GM12865 (cell line): ENCODE results near the gene AFDN.

Experiments
- DNase-seq: peaks from one replicate; pipeline ENCODE4 v3.0.0; 2010; ENCODE audit warnings: low read depth
- H3K4me3 ChIP-seq: 2 replicates; pipeline ENCODE4 v1.5.1; 2011; ENCODE audit warnings: mild to moderate bottlenecking, low read depth, low read length, control low read depth
- TF ChIP-seq, protein P1 (sequence below): IDR thresholded peaks from 2 replicates; pipeline ENCODE4 v1.5.1; 2011; ENCODE audit warnings: low read length, control low read depth, low read depth, inconsistent platforms; ENCODE audit not compliant: insufficient read depth; ENCODE audit errors: missing control alignments

The AFDN gene

DNA sequence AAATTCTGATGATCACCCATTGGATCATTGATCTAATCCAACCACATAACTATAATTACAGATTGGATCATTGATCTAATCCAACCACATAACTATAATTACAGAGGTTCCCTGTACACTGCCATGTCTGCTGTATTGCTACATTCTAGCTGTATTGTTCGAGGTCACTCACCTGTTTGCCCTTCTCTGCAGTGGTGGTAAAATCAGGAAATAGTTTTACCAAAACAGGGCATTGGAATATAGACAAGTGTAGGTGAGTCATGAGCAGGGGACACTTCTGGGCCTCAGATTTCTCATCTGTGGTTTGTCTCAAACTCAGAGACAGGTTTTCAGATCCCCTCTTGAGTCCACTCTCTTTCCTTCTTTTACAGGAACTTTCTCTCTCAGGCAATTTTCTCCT lies 9.0 kb upstream of the AFDN start:
- H3K4me3 ChIP-seq, result no peak overlapping the region
- TF ChIP-seq, protein P1, sequence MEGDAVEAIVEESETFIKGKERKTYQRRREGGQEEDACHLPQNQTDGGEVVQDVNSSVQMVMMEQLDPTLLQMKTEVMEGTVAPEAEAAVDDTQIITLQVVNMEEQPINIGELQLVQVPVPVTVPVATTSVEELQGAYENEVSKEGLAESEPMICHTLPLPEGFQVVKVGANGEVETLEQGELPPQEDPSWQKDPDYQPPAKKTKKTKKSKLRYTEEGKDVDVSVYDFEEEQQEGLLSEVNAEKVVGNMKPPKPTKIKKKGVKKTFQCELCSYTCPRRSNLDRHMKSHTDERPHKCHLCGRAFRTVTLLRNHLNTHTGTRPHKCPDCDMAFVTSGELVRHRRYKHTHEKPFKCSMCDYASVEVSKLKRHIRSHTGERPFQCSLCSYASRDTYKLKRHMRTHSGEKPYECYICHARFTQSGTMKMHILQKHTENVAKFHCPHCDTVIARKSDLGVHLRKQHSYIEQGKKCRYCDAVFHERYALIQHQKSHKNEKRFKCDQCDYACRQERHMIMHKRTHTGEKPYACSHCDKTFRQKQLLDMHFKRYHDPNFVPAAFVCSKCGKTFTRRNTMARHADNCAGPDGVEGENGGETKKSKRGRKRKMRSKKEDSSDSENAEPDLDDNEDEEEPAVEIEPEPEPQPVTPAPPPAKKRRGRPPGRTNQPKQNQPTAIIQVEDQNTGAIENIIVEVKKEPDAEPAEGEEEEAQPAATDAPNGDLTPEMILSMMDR, result no peak
- no peak for DNase-seq

DNA sequence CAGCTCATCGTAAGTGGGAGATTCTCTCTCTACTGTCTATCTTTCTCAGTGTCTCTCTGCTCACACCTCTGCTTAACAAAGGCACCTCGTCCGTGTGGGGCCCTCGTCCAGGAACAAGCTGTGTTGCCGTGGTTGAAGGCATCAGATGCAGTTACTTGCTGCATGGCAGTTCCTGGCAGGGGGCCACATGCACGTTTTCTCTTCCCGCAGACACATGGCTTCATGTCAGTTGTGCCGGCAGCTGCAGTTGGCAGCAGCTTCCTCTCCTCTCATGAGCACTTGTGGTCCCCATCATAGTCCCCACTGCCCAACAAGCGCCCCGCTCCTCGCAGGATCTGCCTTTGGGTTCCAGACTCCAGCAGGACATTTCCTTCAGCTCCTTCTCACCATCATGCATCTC lies 7.1 kb upstream of the AFDN start:
- DNase-seq, result no peak
- no peak overlapping the region for H3K4me3 ChIP-seq
- TF ChIP-seq, protein P1, result no peak

DNA sequence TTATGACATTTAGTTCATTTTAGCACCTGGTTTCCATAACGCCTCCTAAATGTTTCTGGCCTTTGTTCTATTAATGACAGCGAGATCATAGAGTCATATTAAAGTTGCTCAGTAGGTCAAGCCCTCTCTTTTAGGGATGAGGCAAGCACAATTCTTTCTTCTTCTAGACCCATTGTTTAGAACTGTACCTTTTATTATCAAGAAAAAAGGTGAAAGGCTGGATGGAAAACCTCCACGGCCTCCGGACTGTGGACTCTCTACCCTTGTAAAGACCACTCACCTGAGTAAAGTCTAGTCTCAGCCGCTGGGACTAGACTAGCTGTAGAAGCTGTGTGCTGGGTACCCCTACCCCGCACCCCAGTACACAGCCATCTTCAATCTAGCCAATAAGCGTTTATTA lies 6.0 kb upstream of the AFDN start:
- DNase-seq, result no peak
- H3K4me3 ChIP-seq, result no peak overlapping the region
- TF ChIP-seq, protein P1, result no peak

- no peak for DNase-seq
- TF ChIP-seq, protein P1, result no peak
- H3K4me3 ChIP-seq, result no peak overlapping the region
Measured at GRCh38 chr6:167824591-167825331, 1.9 kb upstream of the AFDN start.

DNA sequence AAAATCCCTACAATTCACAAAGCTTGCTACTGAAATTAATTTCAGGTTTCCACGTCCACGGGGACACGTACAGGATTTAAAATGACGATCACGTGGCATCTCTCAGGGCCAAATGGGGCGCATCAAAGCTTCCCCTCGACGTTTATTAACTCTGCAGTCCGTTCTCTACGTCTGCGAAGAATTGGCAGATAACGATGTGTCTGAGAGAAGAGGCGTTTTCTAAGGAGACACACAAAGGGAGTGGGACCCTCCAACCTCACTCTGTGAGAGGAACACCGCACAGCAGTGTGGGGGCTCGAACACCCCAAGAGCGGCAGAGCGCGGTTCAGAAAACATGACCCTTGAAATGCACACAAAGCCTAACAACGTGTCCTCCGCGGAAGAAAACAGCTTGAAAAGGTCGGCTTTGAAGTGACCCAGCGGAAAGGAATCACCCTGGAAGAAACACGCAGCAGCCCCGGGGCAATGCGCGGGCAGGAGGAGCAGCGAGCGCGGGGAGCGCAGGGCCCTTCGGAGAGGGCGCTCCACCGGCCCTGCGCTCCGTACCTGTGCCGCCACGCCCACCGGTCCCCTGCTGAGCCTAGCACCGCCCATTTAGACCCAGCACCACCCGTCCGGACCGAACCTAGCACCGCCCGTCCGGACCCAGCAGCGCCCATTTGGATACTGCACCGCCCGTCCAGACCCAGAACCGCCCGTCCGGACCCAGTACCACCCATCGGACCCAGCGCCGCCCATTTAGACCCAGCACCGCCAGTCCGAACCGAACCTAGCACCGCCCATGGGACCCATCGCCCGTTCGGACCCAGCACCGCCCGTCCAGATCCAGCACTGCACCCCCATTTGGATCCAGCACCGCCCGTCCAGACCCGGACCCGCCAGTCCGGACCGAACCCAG lies 1.1 kb upstream of the AFDN start:
- H3K4me3 ChIP-seq, result peak overlapping the region; percentile 98
- TF ChIP-seq, protein P1, result no peak
- peak; percentile 31 for DNase-seq

GRCh38 chr6:167826230-167826895 lies 348 bp upstream of the AFDN start:
- TF ChIP-seq, protein P1, result peak; percentile 45
- peak overlapping the region; percentile 98 for H3K4me3 ChIP-seq
- DNase-seq, result peak; percentile 74
